ENCODE data around the gene CLSTN3.
"Not testable (repeated sequence)": the region's sequence is repeated elsewhere in the genome, so short reads cannot be mapped to it uniquely, and the experiment has no call there.

The CLSTN3 gene

DNA sequence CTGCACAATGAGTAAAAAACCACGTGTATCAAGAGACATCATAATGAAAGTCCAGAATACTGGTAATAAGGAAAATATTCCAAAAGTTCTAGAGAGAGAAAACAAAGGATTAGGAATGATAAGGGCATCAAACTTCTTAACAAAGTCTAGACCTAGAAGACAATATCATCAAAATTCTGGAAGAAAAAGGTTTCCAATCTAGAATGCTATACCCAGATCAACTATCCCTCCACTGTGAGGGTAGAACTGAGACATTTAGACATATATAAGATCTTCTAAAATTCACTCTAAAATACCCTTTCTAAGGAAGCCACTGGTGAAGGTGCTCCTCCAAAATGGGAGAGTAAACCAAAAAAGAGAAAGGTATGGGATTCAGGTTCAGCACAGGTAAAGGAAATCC, 24.1 kb upstream of the CLSTN3 start:
- no peak for DNase-seq

DNA sequence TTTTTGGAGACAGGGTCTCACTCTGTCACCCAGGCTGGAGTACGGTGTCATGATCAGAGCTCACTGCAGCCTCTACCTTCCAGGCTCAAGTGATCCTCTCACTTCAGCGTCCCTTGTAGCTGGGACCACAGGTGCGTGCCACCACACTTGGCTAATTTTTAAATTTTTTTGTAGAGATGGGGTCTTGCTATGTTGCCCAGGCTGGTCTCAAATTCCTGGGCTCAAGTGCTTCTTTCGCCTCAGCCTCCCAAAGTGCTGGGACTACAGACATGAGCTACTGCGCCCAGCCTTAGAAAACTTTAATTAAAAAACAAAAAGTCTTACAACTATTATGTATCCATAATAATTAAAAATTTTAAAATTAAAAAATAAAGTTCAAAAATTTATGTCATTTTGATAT, 23.0 kb upstream of the CLSTN3 start:
- not testable (repeated sequence) for DNase-seq

GRCh38 chr12:7107636-7108002, 22.6 kb upstream of the CLSTN3 start:
- DNase-seq, result peak; percentile 17

DNA sequence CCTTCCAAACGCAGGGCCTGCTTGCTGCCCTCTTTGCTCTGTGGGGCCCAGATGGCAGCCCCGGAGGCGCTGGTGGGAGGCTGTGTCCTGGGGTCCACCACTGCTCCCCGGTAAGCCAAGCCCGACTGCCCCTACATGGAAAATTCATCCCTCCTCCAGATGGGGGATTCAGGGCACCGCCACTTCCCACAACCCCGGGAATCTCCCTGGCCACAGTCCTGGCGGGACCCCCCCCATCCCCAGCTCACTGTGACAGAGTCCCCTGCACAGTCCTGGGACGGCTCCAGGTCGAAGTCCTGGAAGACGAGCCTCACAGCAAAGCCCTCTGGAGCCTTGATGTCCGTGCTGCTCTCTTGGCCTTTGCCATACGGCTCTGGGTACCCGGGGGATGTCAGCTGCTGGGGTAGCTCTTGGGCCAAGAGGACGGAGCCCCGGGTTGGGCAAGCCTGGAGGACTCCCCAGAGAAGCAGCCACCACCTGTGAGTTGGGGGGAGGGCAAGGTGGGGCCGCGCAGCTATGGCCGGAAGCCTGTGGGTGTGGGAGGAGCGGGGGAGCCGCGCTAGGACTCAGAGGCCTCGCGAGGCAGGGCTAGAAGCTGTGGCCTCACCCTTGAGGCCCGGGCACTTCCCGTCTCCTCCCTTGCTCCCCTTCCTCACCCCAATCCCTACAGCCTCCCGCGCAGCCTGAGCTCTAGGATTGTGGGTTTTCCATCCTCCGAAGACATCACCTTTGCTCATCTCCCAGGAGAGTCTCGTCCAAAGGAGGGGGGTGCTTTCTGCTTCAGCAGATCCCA, 22.0 kb upstream of the CLSTN3 start:
- DNase-seq, result peak; percentile 90

DNA sequence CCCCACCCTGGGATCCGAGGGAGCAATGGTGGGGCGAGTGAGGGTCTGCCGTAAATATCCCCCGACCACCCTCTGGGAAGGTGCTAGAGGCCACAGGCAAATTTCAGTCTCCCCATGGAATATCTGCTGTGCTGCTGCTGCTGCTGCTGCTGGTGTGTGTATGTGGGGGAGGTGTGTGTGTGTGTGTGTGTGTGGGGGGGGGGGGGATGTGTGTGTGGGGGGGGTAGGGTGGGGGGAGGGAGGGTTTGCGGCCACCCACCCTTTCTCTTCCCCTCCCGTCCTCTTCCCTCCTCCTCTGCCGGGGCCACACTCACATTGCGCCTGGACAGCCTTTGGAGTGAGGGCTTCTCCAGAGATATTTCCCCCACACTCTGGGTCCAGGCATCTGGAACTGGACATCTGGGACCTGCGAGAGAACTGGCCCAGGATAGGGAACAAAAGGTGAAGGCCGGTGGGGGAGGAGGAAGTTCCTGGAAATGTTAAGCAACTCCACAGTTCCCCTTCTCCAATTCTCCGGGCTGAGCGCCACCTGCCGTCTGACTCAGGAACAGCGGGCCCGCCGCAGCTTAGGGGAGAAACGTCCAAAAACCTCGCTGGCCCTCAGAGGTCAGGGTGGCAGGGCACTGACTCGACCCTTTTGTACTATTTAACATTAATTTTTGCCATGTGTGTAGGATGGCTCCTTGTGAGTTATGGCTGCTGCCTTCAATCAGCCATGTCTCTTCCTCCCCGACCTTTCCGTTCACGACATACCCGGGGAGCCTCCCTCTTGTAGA, 21.2 kb upstream of the CLSTN3 start, which contains the start of gene C1RL:
TSS of gene C1RL (minus strand) at position 419 of the 776 bp plus-strand sequence. CDS start at position 385, 34 bp downstream.
- peak; percentile 87 for DNase-seq

DNA sequence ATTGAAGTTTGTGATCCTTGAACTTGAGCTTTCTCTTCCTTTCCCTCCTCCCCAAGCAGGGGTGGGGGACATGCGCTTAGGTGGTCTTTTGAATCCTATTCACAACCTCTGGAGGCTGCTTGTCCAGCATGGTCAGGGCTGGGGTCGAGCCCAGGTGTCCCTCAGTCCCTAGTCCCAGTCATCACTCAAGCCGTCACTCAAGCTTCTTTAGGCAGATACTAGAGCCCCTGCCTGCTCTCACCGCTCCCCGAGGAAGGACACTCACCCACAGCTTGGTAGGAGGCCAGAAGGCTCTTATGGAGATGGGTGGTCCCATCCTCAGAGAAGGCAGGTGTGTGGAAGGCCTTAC, 20.6 kb upstream of the CLSTN3 start:
- no peak for DNase-seq

DNA sequence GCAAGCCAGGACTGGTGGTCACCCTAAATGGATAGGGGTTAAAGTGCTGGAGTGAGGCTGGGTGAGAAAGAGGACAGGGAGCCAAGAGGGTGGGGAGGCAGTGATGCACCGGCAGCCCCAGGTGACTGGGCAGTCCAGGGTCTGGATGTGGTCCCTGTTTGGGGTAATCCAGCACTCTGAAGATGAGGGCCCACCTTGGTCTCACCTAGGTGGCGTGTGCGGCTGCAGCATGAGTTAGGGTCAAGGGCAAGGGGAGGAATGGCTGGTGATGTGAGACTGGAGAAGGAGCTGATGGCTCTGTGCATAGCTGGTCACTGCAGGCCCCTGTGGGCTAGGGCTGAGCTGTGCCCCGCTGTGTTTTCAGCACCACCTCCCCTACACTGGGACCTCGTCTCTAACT, 19.5 kb upstream of the CLSTN3 start:
- no peak for DNase-seq

GRCh38 chr12:7112041-7112440, 18.1 kb upstream of the CLSTN3 start:
- no peak for DNase-seq

- DNase-seq, result peak; percentile 63
Measured at GRCh38 chr12:7113389-7113871, 16.7 kb upstream of the CLSTN3 start.

DNA sequence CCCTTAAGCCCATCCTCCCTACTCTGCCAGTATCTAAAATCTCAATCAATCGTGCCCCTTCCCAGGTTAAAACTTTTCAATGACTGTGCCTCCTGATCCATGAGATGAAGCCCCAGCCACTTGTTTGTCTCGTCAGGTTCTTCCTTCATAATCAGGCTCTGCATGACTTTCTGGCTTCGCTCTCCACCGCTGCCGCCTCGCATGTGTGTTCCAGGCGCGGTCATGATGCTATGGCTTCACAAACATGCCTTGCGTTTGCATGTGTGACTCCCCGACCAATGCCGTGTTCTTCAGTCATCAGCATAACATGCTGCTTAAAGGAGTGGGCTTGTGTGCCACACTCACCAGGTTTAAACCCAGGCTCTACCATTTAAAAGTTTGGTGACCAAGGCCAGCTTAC, 16.2 kb upstream of the CLSTN3 start:
- no peak for DNase-seq

DNA sequence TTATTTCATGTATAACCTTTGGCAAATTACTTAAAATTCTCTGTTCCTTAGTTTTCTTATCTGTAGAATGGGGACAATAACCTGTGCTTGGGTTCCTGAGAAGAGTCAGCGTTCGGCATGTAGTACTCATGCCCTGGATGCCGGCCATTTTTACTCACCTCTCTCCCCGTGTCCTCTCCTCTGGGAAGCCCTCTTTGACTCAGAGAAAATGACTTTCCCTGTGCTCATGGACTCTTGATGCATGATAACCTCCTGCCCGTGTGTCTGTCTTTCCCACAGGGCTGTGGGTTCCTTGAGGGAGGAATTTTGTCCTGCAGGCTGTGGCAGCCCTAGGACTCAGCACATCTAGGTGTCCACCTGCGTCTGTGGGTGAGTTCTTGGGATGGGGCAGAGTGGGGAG, 15.3 kb upstream of the CLSTN3 start:
- DNase-seq, result no peak

- DNase-seq, result no peak
Measured at GRCh38 chr12:7116196-7116595, 14.0 kb upstream of the CLSTN3 start.

GRCh38 chr12:7116916-7117315, 13.3 kb upstream of the CLSTN3 start:
- no peak for DNase-seq

DNA sequence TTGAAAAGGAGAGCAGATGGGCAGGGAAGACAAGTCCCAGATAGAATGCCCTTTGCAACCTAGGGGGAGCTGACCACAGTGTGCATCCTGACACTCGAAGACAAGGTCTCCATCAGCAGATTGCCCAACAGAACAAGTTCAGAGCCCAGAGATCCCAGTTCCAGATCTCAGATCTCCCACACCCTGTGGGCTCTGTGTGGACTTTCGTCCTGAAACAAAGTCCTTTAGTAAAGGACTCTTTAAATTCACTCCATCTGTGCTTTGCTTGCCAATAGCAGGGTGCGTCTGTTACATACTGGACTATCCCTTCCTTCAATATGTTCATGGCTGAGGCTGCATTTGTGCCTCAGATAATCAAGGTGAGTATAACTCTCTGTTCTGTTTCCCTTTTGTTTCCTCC, 12.5 kb upstream of the CLSTN3 start:
- no peak for DNase-seq

- no peak for DNase-seq
Measured at GRCh38 chr12:7118881-7119280, 11.3 kb upstream of the CLSTN3 start.

- no peak for DNase-seq
Measured at GRCh38 chr12:7120166-7120565, 10.0 kb upstream of the CLSTN3 start.

DNA sequence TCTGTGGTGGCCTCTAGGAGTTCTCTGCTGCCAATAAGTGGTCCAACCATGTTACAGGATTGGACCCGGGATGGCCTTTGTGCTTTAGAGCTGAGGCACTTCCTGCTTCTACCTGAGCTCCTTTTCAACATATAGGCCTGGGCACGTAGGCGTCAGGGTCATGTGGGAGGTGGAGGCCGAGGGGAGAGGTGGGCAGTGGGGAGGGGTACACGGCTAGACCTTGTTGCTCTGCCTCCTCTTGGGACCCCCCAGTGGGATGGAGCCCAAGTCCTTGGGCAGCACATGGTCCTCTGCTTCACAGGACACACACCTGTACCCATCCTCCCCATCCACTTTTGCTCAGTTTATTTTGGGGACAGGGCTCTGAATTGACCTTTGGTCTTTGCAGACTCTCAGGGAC, 8.8 kb upstream of the CLSTN3 start:
- DNase-seq, result no peak

DNA sequence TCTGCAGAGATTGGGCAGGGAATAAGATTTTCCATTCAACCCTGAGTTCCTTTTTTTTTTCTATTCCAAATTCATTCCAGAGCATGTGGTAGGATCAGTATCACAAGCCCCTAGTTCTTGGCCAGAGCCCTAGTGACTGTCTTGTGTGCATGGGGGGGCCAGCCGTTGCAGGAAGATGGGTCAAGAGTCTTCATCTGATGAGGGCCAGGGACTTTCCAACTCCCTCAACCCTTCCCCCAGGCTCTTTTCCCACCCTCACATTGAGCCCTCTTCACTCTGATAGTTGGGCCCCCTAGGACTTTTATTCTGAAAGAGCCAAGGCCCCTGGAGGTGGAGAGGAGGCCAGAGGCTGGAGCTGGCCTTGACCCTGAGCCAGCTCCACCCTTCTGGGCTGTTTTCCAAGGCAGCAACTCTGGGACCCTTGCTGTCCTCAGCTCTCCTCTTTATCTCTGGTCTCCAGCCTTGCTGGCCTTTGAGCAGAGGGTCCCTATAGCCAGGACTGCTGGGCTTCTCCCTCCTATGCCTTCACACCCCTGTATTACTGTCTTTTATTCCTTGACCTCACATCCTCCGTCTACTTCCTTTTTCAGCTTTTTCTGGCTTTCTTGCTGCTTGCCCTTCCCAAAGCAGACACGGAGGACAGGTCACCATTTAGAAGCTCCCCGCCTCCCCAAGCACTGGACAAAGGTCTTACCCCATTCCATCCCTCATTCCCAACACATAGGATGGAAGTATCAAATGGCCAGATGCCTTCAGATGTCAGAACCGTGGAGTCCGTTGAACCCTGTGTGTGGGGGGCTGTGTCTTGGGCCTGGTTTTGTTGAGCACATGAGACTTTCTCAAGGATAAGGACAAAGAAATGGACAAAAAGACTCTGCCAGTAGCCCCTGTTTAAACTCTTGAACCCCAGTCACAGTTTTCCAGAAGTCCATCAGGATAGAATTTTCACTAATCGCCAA, 7.1 kb upstream of the CLSTN3 start:
- DNase-seq, result no peak

GRCh38 chr12:7123806-7124522, 6.2 kb upstream of the CLSTN3 start:
- DNase-seq, result no peak

GRCh38 chr12:7125632-7126227, 4.4 kb upstream of the CLSTN3 start:
- no peak for DNase-seq

DNA sequence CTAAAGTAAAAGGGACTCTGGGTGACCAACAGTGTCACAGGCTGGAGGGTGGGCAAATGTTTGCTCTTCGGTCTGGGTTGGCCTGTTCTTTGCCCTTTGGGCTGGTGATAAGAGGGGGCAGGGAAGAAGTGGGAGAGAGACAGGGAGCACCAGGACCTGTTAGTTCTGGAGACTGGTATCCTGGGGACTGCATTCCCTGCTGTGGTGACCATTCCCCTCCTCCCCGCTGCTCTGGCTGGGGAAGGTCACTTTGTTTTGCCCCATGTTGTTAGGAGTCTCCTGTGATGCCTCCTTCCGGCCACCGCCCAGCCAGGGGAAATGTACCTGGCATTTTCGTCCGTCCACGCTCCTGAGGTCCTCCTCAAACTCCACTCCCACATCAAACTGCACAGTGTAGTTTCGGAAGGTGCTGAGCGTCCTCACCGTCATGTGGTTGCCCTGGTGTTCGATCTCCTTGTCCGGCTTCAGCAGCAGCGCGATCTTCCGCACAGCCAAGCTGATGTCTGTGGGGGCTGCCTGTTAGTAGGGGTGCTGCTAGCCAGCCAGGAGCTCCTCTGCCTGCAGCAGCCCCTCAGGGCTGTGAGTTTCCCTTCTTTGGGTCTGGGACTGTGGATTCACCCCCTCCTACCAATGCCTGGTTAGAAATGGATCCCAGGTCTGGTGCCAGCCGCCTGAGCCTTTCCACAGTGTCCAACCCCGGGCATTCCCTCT, 2.1 kb upstream of the CLSTN3 start:
- DNase-seq, result no peak

Data from activated CD4-positive, alpha-beta T cell treated with anti-CD3 and anti-CD28 coated beads, Interleukin-10, Interleukin-2, amounts not matched to agents 100 ng/mL and 50 ng/mL, durations not matched to agents 16 hours and 8 hours (primary cell).